Fibroblast of lung (primary cell): ENCODE measurements around the gene AEBP2. TPM values are rescaled to one million over a fixed set of nuclear protein-coding genes. Genes with fewer than 3 reads are reported as not detected.

Experiments used
- DNase-seq, 2 donors: peaks; one replicate each; pipeline versions ENCODE4 v3.0.0 to v3.0.0-alpha.2; 2010; ENCODE audit warnings: low read depth in 2 of 2
- H2AFZ ChIP-seq: 2 replicates; pipeline ENCODE4 v1.5.1; 2012; ENCODE audit warnings: low read length, control low read depth, inconsistent platforms
- H3K27ac ChIP-seq: 2 replicates; pipeline ENCODE4 v1.5.1; 2011; ENCODE audit warnings: low read length, control low read depth; ENCODE audit not compliant: insufficient read depth
- H3K27me3 ChIP-seq: 2 replicates; pipeline ENCODE4 v1.5.1; 2011; ENCODE audit warnings: mild to moderate bottlenecking, low read length; ENCODE audit not compliant: control insufficient read depth, insufficient read depth
- H3K36me3 ChIP-seq: 2 replicates; pipeline ENCODE4 v1.5.1; 2011; ENCODE audit warnings: low read length; ENCODE audit not compliant: control insufficient read depth, insufficient read depth
- H3K4me1 ChIP-seq: 2 replicates; pipeline ENCODE4 v1.5.1; 2011; ENCODE audit warnings: low read length; ENCODE audit not compliant: control insufficient read depth, insufficient read depth; ENCODE audit errors: extremely low read depth
- H3K4me2 ChIP-seq: 2 replicates; pipeline ENCODE4 v1.5.1; 2011; ENCODE audit warnings: low read length, control low read depth; ENCODE audit not compliant: insufficient read depth; ENCODE audit errors: extremely low read depth
- H3K4me3 ChIP-seq, 4 experiments: fragments of 200-600 bp in 1 of 4; sonication (generic) in 1 of 4; replicated peaks in 1 of 4; 2 replicates each; pipeline ENCODE4 v1.5.1; 2011 to 2016; ENCODE audit warnings: low read length in 4 of 4, low read depth in 3 of 4, mild to moderate bottlenecking in 3 of 4, control low read depth in 2 of 4, inconsistent platforms in 1 of 4, mixed read lengths in 1 of 4; ENCODE audit not compliant: insufficient read depth in 1 of 4; ENCODE audit errors: control extremely low read depth in 1 of 4
- H3K79me2 ChIP-seq: 2 replicates; pipeline ENCODE4 v1.5.1; 2012; ENCODE audit warnings: mild to moderate bottlenecking, low read length, inconsistent platforms; ENCODE audit not compliant: control insufficient read depth, insufficient read depth
- H3K9ac ChIP-seq: 2 replicates; pipeline ENCODE4 v1.5.1; 2011; ENCODE audit warnings: mild to moderate bottlenecking, low read length, control low read depth; ENCODE audit not compliant: insufficient read depth
- H3K9me3 ChIP-seq: 2 replicates; pipeline ENCODE4 v1.5.1; 2012; ENCODE audit warnings: low read depth, low read length; ENCODE audit not compliant: control insufficient read depth, insufficient read depth
- H4K20me1 ChIP-seq: 2 replicates; pipeline ENCODE4 v1.5.1; 2011; ENCODE audit warnings: low read length; ENCODE audit not compliant: control insufficient read depth, insufficient read depth; ENCODE audit errors: extremely low read depth
- EZH2 ChIP-seq: IDR thresholded peaks from 2 replicates; pipeline ENCODE4 v1.5.1; 2012; ENCODE audit warnings: low read length, control low read depth, mild to moderate bottlenecking; ENCODE audit errors: missing control alignments
- polyA plus RNA-seq, 2 donors: library from polyadenylated mRNA; depleted of rRNA in 1 of 2; stranded (reverse) in 1 of 2; unstranded in 1 of 2; fragments of >200 nt; gene quantifications; 2 replicates each; pipeline ENCODE4 v1.2.1, GENCODE V29; 2011 to 2012; ENCODE audit warnings: missing spikeins in 1 of 2
- total RNA-seq: library from RNA; depleted of rRNA; stranded (reverse); fragments of >200 nt; gene quantifications from 2 replicates; pipeline ENCODE4 v1.2.1, GENCODE V29; 2014
- TF ChIP-seq, protein P1 (sequence below), 2 donors: IDR thresholded peaks in 1 of 2; conservative IDR thresholded peaks in 1 of 2; 1 replicate in 1 of 2; 2 replicates in 1 of 2; pipeline ENCODE4 v1.5.1; 2011 to 2012; ENCODE audit warnings: low read length in 2 of 2, control low read depth in 1 of 2, inconsistent platforms in 1 of 2, low read depth in 1 of 2, mild to moderate bottlenecking in 1 of 2

The AEBP2 gene
- total and polyA plus RNA-seq, 2 donors (not counting 1 experiment from before 2014, with no cell fraction given), result 15.6 to 23.9 TPM

DNA sequence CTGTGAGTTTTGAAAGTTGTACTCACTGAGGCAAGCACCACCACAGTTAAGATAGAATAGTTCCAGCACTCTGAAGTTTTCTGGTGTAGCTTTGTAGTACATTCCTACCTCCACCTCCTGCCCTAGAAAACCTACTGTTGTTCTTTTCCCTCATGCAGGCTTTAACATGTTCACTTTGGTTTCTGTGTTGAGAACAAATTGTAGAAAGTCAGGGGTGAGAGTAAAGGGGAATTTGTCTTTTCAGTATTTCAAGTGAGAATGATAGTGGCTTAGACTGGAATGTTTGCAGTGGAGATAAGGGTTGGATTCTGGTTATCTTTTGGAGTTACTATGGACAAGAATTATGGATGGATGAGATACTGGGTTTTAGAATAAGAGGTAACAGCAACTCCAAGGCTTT lies 67.2 kb downstream of the AEBP2 start:
- Histone ChIP-seq H4K20me1 (no peaks in the 10 kb centered on the region), H3K9ac (no peak overlapping the region), H3K9me3 (no peaks in the 10 kb centered on the region), H2AFZ (no peak overlapping the region), H3K79me2 (peaks cover 18% of the 10 kb centered on the region), H3K27ac (no peak overlapping the region), H3K4me1 (peaks cover 2% of the 10 kb centered on the region), H3K36me3 (no peaks in the 10 kb centered on the region), H3K27me3 (no peaks in the 10 kb centered on the region), H3K4me2 (no peak overlapping the region), H3K4me3 (no peak overlapping the region)
- peak in 1 of 2 donors; percentile 55 for DNase-seq
- TF ChIP-seq, protein P1, sequence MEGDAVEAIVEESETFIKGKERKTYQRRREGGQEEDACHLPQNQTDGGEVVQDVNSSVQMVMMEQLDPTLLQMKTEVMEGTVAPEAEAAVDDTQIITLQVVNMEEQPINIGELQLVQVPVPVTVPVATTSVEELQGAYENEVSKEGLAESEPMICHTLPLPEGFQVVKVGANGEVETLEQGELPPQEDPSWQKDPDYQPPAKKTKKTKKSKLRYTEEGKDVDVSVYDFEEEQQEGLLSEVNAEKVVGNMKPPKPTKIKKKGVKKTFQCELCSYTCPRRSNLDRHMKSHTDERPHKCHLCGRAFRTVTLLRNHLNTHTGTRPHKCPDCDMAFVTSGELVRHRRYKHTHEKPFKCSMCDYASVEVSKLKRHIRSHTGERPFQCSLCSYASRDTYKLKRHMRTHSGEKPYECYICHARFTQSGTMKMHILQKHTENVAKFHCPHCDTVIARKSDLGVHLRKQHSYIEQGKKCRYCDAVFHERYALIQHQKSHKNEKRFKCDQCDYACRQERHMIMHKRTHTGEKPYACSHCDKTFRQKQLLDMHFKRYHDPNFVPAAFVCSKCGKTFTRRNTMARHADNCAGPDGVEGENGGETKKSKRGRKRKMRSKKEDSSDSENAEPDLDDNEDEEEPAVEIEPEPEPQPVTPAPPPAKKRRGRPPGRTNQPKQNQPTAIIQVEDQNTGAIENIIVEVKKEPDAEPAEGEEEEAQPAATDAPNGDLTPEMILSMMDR (conservative IDR thresholded peaks at IDR 0.05 in 1 of 2, IDR thresholded peaks at IDR 0.05 in 1 of 2; ENCODE audit: low read depth in 1 of 2, low read length in 2 of 2), result no peak
- no peak for TF ChIP-seq EZH2

DNA sequence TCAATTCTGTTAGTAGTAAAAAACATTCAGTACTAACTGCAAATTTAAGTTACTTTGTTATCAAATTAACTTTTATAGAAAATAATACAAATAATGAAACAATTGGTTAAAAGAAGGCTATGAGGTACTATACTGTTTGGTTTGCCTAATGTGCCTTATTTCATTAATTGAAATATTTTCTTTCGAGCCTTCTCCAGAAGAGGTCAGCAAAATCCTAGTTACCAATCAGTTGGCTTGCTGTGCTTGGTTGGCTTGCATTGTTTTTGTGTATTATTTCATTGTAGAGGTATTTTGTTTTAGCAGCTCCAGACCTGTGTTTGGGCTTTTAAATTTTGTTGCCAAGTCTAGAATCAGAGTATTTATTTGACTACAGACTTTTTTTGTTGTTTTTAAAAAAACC lies 68.5 kb downstream of the AEBP2 start:
- H3K36me3 ChIP-seq, result no peaks in the 10 kb centered on the region
- peaks cover 17% of the 10 kb centered on the region for H3K79me2 ChIP-seq
- DNase-seq, result peak in 1 of 2 donors; percentile 54

DNA sequence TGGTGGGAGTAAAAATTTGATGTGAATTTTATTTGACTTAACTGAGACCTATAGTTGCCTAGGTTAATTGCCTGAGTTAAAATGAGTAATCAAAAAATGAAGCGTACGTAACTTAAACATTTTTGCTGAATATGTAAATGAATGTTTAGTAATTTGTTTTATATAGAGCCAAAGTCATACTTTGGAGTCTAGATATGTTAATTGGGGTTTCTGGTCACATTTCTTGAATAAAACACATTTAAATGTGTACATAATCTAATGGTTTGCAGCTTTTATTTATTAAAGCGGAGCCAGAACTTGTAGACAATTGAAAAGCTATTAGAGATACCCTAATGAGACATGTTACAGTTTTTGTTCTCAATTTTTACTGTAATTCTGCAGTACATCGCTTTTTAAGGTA lies 71.2 kb downstream of the AEBP2 start:
- Histone ChIP-seq H3K4me3 (no peak overlapping the region), H3K79me2 (peaks cover 10% of the 10 kb centered on the region), H3K4me1 (peaks cover 2% of the 10 kb centered on the region), H3K9ac (no peak overlapping the region), H3K9me3 (no peaks in the 10 kb centered on the region), H2AFZ (no peak overlapping the region), H3K27me3 (no peaks in the 10 kb centered on the region), H4K20me1 (no peaks in the 10 kb centered on the region), H3K36me3 (no peaks in the 10 kb centered on the region), H3K4me2 (no peak overlapping the region), H3K27ac (no peak overlapping the region)
- TF ChIP-seq, protein P1 (conservative IDR thresholded peaks at IDR 0.05 in 1 of 2, IDR thresholded peaks at IDR 0.05 in 1 of 2; ENCODE audit: low read depth in 1 of 2, low read length in 2 of 2), result no peak
- no peak for TF ChIP-seq EZH2
- DNase-seq, result no peak

More for the DNA sequence above, 68.5 kb downstream of the AEBP2 start:
- Histone ChIP-seq H3K9me3 (no peaks in the 10 kb centered on the region), H3K4me2 (no peak overlapping the region), H3K4me1 (peaks cover 2% of the 10 kb centered on the region), H3K9ac (no peak overlapping the region), H3K27me3 (no peaks in the 10 kb centered on the region), H2AFZ (no peak overlapping the region), H3K4me3 (no peak overlapping the region), H4K20me1 (no peaks in the 10 kb centered on the region), H3K27ac (no peak overlapping the region)
- no peak for TF ChIP-seq EZH2
- TF ChIP-seq, protein P1 (conservative IDR thresholded peaks at IDR 0.05 in 1 of 2, IDR thresholded peaks at IDR 0.05 in 1 of 2; ENCODE audit: low read depth in 1 of 2, low read length in 2 of 2), result peak; percentile 32 to 41
